HepG2 (cell line): ENCODE results near the gene SMYD5. TPM values are rescaled to one million over a fixed set of nuclear protein-coding genes. Genes with fewer than 3 reads are reported as not detected.

Experiments
- ATAC-seq: fragments of 200-7000 bp; cut with Tn5 transposase; 3 replicates; pipeline ENCODE4 v1.9.1; 2020; ENCODE audit warnings: mild to moderate bottlenecking, moderate library complexity
- BruUV-seq: library from RNA; stranded (reverse); fragments of 400-500 nt; replicated peaks from 2 replicates; lab custom pipeline; 2021; lab: Mats Ljungman, UMichigan
- CTCF ChIA-PET: fragments of 300-600 bp; formaldehyde crosslinking; extraction: SDS; loops from one replicate; lab custom pipeline; 2021; ENCODE audit warnings: low total read pairs, inconsistent platforms, low intra/inter-chr PET ratio; lab: Yijun Ruan, JAX
- POLR2A ChIA-PET: fragments of 350-600 bp; sonication (Branson Sonifier 250); formaldehyde crosslinking; loops from one replicate; lab custom pipeline; 2020; ENCODE audit warnings: antibody characterized with exemption, inconsistent platforms; lab: Yijun Ruan, JAX
- DNase-seq: peaks from one replicate; pipeline ENCODE4 v3.0.0-alpha.2; 2015; ENCODE audit warnings: low spot score
- FAIRE-seq: peaks from 3 replicates; lab custom pipeline; 2011; peaks lifted over from hg19 to GRCh38; lab: Jason Lieb, UNC
- H2AFZ ChIP-seq: one replicate; pipeline ENCODE4 v1.6.1; 2011; ENCODE audit warnings: low read length, inconsistent platforms
- H3K27ac ChIP-seq: fragments of 300-600 bp; 3 replicates; pipeline ENCODE4 v1.8.0; 2011; ENCODE audit warnings: mixed run types, mild to moderate bottlenecking, mixed read lengths, low read length, inconsistent platforms; ENCODE audit not compliant: insufficient read depth; ENCODE audit errors: extremely low read length
- H3K27me3 ChIP-seq, 2 experiments: fragments of 200-600 bp in 1 of 2; 2 replicates in 1 of 2; 3 replicates in 1 of 2; pipeline versions ENCODE4 v1.6.0 to v1.8.0; 2011; ENCODE audit warnings: low read length in 2 of 2, mild to moderate bottlenecking in 2 of 2, moderate library complexity in 2 of 2, inconsistent platforms in 1 of 2; ENCODE audit not compliant: insufficient read depth in 2 of 2, control insufficient read depth in 1 of 2
- H3K36me3 ChIP-seq, 2 experiments: fragments of 200-600 bp in 1 of 2; replicated peaks in 1 of 2; 2 replicates in 1 of 2; 3 replicates in 1 of 2; pipeline versions ENCODE4 v1.5.1 to v1.8.0; 2011; ENCODE audit warnings: low read length in 2 of 2, inconsistent platforms in 1 of 2; ENCODE audit not compliant: insufficient read depth in 2 of 2, control insufficient read depth in 1 of 2
- H3K4me1 ChIP-seq: 2 replicates; pipeline ENCODE4 v1.5.1; 2012; ENCODE audit warnings: low read length, inconsistent platforms; ENCODE audit not compliant: insufficient read depth
- H3K4me2 ChIP-seq: 2 replicates; pipeline ENCODE4 v1.6.0; 2011; ENCODE audit warnings: low read depth, low read length, inconsistent platforms
- H3K4me3 ChIP-seq, 3 experiments: fragments of 200-600 bp in 1 of 3; sonication (generic), shearing (Covaris generic) in 1 of 3; replicated peaks in 1 of 3; 2 replicates each; pipeline ENCODE4 v1.5.1; 2011 to 2016; ENCODE audit warnings: low read length in 3 of 3, inconsistent platforms in 2 of 3, low read depth in 2 of 3, mild to moderate bottlenecking in 2 of 3, control low read depth in 1 of 3, mixed read lengths in 1 of 3; ENCODE audit not compliant: insufficient read depth in 1 of 3
- H3K79me2 ChIP-seq: one replicate; pipeline ENCODE4 v1.6.1; 2011; ENCODE audit warnings: low read length, inconsistent platforms; ENCODE audit not compliant: insufficient read depth
- H3K9ac ChIP-seq: 2 replicates; pipeline ENCODE4 v1.6.0; 2011; ENCODE audit warnings: mild to moderate bottlenecking, low read depth, low read length, inconsistent platforms; ENCODE audit not compliant: insufficient read depth
- H3K9me3 ChIP-seq: 2 replicates; pipeline ENCODE4 v1.5.1; 2012; ENCODE audit warnings: mild to moderate bottlenecking, low read length
- H4K20me1 ChIP-seq: 2 replicates; pipeline ENCODE4 v1.6.0; 2011; ENCODE audit warnings: inconsistent platforms, mild to moderate bottlenecking, low read length, moderate library complexity; ENCODE audit not compliant: insufficient read depth
- ASH2L ChIP-seq: fragments of 300-600, 200-600 bp; sonication (generic); IDR thresholded peaks from 2 replicates; pipeline ENCODE4 v1.7.0; 2017; ENCODE audit warnings: low read depth, mild to moderate bottlenecking, moderate library complexity, mixed read lengths, low read length; ENCODE audit not compliant: insufficient read length
- EEA1 ChIP-seq: sonication (generic); formaldehyde crosslinking; IDR thresholded peaks from 2 replicates; pipeline ENCODE4 v1.5.1; 2020; ENCODE audit warnings: mild to moderate bottlenecking, missing genetic modification reagents, borderline replicate concordance
- POGK ChIP-seq: sonication (generic); formaldehyde crosslinking; conservative IDR thresholded peaks from 2 replicates; pipeline ENCODE4 v1.8.0; 2022; ENCODE audit warnings: mild to moderate bottlenecking, moderate library complexity, missing genetic modification reagents
- TBP ChIP-seq: sonication (generic); formaldehyde crosslinking; IDR thresholded peaks from 2 replicates; pipeline ENCODE4 v1.5.0; 2020; ENCODE audit warnings: missing genetic modification reagents
- ZC3H13 ChIP-seq: sonication (generic); formaldehyde crosslinking; IDR thresholded peaks from 2 replicates; pipeline ENCODE4 v1.8.1; 2023; ENCODE audit warnings: mild to moderate bottlenecking, missing genetic modification reagents, moderate library complexity
- ZNF18 ChIP-seq: sonication (generic); formaldehyde crosslinking; IDR thresholded peaks from 2 replicates; pipeline ENCODE4 v1.8.0; 2022; ENCODE audit warnings: mild to moderate bottlenecking, missing genetic modification reagents; ENCODE audit not compliant: insufficient replicate concordance
- ZNF232 ChIP-seq: sonication (generic); formaldehyde crosslinking; IDR thresholded peaks from 2 replicates; pipeline ENCODE4 v1.4.0; 2020; ENCODE audit warnings: missing genetic modification reagents, borderline replicate concordance
- ZNF326 ChIP-seq: sonication (generic); formaldehyde crosslinking; IDR thresholded peaks from 2 replicates; pipeline ENCODE4 v1.4.0; 2020; ENCODE audit warnings: missing genetic modification reagents, borderline replicate concordance
- ZNF33A ChIP-seq: sonication (generic); formaldehyde crosslinking; IDR thresholded peaks from 2 replicates; pipeline ENCODE4 v1.5.1; 2020; ENCODE audit warnings: missing genetic modification reagents, mild to moderate bottlenecking, moderate library complexity, borderline replicate concordance
- ZNF350 ChIP-seq: sonication (generic); formaldehyde crosslinking; IDR thresholded peaks from 2 replicates; pipeline ENCODE4 v1.4.0; 2020; ENCODE audit warnings: mild to moderate bottlenecking, low read depth, missing genetic modification reagents, borderline replicate concordance
- ZNF574 ChIP-seq: sonication (generic); formaldehyde crosslinking; IDR thresholded peaks from 2 replicates; pipeline ENCODE4 v1.4.0; 2020; ENCODE audit warnings: missing genetic modification reagents
- ZNF670 ChIP-seq: sonication (generic); formaldehyde crosslinking; IDR thresholded peaks from 2 replicates; pipeline ENCODE4 v1.8.0; 2022; ENCODE audit warnings: mild to moderate bottlenecking, missing genetic modification reagents, borderline replicate concordance
- WGBS: methylation state at CpG from one replicate; pipeline ENCODE4 v1.1.6; 2017; ENCODE audit warnings: low lambda C conversion rate; 5-methylcytosine and 5-hydroxymethylcytosine counted together
- in situ Hi-C: cut with HindIII; loops from 2 replicates; pipeline ENCODE4 v1.10.0; 2017; ENCODE audit warnings: low pct_unique_long_range_greater_than_20kb; ENCODE audit not compliant: extremely low pct_ligation_motif_present
- intact Hi-C: fragments of 100-400 bp; cut with micrococcal nuclease; formaldehyde crosslinking; loops from one replicate; pipeline ENCODE4 v1.10.0; 2022; ENCODE audit not compliant: unreplicated experiment
- polyA plus RNA-seq, 8 experiments: library from polyadenylated mRNA; depleted of rRNA in 3 of 8; stranded (reverse) in 7 of 8; unstranded in 1 of 8; fragments of >200 nt; fragmentation: Illumina TruSeq in 4 of 8; extraction: Trizol in 4 of 8; gene quantifications; 2 replicates each; pipeline versions ENCODE4 v1.2.1 to v1.2.3, GENCODE V29; 2011 to 2016; ENCODE audit warnings: low read depth in 4 of 8, missing spikeins in 1 of 8, mixed read lengths in 1 of 8; ENCODE audit not compliant: insufficient read depth in 1 of 8
- total RNA-seq, 5 experiments: library from RNA; depleted of rRNA; stranded (reverse); fragments of >200 nt; fragmentation: Illumina TruSeq; extraction: Trizol; gene quantifications; 2 replicates each; pipeline ENCODE4 v1.2.3, GENCODE V29; 2016; ENCODE audit warnings: low read depth in 1 of 5

Gene SMYD5
- total and polyA plus RNA-seq, 2 of the 13 experiments (the other 11 are each of a cell fraction or from before 2014, with no cell fraction given) = 55.8 to 70.4 TPM

GRCh38 chr2:73239776-73240175 lies 25.7 kb downstream of the SMYD5 start:
- Histone ChIP-seq H3K9ac (no peak overlapping the region), H3K36me3 (peaks cover 35 to 65% of the 10 kb centered on the region in 2 experiments), H3K27ac (no peak overlapping the region)

More at GRCh38 chr2:73239776-73240175, 25.7 kb downstream of the SMYD5 start:
- Histone ChIP-seq H3K27me3 (peaks cover 0 to 3% of the 10 kb centered on the region in 2 experiments; a peak in 1 of 5 replicates), H4K20me1 (peaks cover 52% of the 10 kb centered on the region), H3K4me1 (peaks cover 51% of the 10 kb centered on the region), H3K4me2 (no peak overlapping the region), H3K9me3 (no peaks in the 10 kb centered on the region), H2AFZ (no peak overlapping the region), H3K4me3 (no peak overlapping the region), H3K79me2 (peaks cover 69% of the 10 kb centered on the region)
- no peak for FAIRE-seq
- POLR2A ChIA-PET = no interaction called here
- intact Hi-C loops = no loop called here
- no peak for DNase-seq
- in situ Hi-C loops = no loop called here
- TF ChIP-seq ZNF326 (CRISPR knock-in tag) (no peak), ASH2L (no peak), TBP (CRISPR knock-in tag) (no peak), POGK (no peak), ZNF33A (no peak), EEA1 (CRISPR knock-in tag) (no peak), ZNF18 (CRISPR knock-in tag) (no peak), ZNF574 (CRISPR knock-in tag) (no peak), ZNF232 (CRISPR knock-in tag) (no peak), ZC3H13 (CRISPR knock-in tag) (no peak), ZNF350 (CRISPR knock-in tag) (no peak), ZNF670 (CRISPR knock-in tag) (no peak)
- WGBS = 90% methylated on average over 3 of the region's 3 CpGs
- BruUV-seq = no TSS peak
- ATAC-seq = no peak
- CTCF ChIA-PET = no interaction called here
